Stimulated activated CD8-positive, alpha-beta memory T cell treated with anti-CD3 and anti-CD28 coated beads, Interleukin-2, amount 100 ng/mL, for 48 hours (primary cell): ENCODE data around the gene CYP3A5.

ENCODE experiments used
- DNase-seq, 2 donors: peaks; one replicate each; pipeline ENCODE4 v3.0.0-alpha.2; 2020; ENCODE audit warnings: low read depth in 2 of 2

CYP3A5 gene

DNA sequence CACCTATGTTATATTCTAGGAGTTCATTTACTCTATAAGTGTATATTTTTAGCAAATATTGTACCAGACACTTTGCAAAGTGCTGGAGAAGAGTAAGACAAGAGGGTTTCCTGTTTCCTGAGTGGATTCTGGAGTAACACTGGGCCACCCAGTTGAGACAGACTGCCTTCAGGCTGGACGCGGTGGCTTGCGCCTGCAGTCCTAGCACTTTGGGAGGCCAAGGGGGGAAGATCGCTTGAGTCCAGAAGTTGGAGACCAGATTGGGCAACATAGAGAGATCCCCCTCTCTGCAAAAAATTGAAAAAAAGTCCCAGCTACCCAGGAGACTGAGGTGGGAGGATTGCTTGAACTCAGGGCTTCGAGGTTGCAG is 63.8 kb downstream of the CYP3A5 start:
- no peak for DNase-seq

DNA sequence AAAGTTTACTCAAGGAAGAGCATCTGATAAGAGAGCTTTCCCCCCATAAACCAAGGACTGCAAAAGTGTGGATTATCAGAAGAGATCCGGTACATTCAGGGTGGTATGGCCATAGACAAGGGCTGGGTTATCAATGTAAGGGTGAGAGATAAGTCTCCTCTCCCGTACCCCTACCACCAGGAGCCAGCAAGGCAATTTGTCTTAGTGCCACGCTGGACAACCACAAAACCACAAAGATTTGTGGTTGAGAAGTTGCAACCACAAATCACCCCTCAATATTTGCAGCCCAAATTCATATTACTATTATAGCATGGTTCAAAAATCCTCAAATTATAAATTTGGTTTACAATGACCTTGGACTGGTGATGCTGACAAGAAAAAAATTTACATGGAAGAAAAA is 65.3 kb downstream of the CYP3A5 start:
- no peak for DNase-seq

DNA sequence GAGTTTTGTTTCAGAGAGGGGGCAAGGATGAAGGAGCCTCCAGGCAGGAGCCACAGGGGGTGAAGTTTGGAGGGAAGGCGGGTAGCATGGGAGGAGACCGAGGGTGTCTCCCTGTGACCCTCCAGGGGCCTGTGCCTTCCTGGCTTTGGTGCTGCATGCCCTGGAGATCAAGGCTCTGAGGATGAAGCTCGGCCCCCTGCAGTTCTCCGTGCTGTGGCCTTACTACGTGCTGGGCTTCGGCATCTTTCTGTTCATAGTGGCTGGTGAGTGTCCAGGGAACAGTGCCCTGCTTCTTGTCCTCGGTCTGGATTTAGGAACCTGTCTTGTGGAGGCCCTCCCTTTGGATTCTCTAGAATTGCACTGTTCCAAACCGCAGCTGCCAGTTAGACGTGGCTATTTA is 72.2 kb downstream of the CYP3A5 start:
- no peak for DNase-seq

DNA sequence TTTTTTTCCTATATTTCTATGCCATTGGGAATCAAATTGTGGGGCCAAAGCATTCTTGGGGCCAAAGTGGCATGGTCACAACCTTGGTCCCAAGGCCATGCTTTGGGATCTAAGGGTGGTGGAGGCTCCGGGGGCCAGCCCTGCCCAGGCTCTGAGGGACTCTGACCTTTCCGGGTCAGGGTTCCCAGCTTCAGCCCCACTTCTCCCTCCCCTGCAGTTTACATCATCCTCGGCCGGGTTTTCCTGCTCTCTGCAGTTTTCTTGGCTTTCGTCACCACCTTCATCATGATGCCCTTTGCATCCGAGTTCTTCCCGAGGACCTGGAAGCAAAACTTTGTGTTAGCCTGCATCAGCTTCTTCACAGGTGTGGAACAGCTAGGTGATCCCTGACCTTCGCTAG is 73.3 kb downstream of the CYP3A5 start:
- DNase-seq = no peak

DNA sequence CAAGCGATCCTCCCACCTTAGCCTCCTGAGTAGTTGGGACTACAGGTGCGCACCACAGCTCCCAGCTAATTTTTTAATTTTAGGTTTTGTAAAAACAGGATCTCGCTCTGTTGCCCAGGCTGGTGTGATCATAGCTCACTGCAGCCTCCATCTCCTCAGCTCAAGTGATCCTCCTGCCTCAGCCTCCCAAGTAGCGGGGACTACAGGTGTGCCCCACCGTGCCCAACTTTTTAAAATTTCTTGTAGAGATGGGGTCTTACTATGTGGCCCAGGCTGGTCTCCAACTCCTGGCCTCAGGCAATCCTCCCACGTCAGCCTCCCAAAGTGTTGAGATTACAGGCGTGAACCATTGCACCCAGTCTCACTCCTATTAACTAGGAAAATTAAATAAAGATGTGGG is 74.3 kb downstream of the CYP3A5 start:
- no peak for DNase-seq

DNA sequence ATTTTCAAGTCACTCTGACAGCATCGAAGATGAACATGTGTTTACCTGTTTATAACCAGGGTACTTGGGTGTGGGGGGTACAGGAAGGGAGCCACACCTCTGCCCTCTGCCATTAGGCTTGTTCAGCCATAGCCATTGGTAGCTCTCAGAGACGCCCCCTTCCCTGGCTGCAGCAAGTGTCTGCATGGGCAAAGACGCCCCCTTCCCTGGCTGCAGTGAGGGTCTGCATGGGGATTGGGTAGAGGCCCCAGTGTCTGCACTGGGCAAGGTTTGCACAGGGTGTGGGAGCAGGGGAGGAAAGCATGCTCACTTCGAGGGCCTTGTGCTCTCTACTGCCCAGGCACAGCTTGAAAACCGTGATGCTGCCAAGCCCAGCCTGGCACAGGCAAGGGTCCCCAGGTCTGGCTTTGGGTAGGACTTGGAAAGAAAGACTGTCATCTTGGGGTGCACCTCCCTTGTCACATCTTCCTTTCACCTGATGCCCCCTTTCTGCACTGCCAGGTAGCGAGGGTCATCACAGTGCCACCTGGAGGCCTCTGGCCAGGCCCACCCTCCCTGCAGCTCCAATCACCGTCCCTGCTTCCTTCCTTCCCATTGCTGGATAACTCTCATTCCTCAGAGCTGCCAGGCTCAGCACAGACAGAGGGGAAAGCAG is 78.0 kb downstream of the CYP3A5 start:
- no peak for DNase-seq

DNA sequence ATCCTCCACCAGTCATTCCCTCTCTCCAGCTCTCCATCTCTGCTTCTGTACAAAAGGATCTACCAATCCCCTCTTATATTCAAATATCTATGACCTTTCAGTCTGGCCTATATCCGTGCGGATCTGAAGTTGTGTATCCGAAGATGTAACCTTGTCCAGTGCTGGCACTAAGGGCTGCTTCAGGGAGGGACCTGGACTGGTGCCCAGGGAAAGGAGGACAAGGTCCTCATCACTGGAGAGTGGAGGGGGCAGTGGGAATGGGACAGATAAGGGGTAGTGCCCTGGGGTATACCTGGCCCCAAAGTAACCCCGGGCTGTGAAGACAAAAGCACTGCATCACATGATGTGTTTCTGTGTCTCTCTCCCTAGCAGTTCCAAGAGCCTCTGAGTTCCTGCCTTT is 80.0 kb downstream of the CYP3A5 start:
- no peak for DNase-seq
